NCI-H460 (cell line): Measurements from ENCODE around the gene WDR27. TPM values are rescaled to one million over a fixed set of nuclear protein-coding genes. Genes with fewer than 3 reads are reported as not detected.
"Not testable (repeated sequence)": the region's sequence is repeated elsewhere in the genome, so short reads cannot be mapped to it uniquely, and the experiment has no call there.

ENCODE experiments used
- DNase-seq: peaks from one replicate; pipeline ENCODE4 v3.0.0-alpha.2; 2016; ENCODE audit warnings: low read depth; ENCODE audit errors: extremely low read depth
- total RNA-seq: library from RNA; depleted of rRNA; stranded (reverse); fragments of >200 nt; shearing (Covaris generic); gene quantifications from 2 replicates; pipeline ENCODE4 v1.2.3, GENCODE V29; 2014

Gene WDR27
- total RNA-seq, 1 experiment from 2014 or later, result 24.0 TPM

DNA sequence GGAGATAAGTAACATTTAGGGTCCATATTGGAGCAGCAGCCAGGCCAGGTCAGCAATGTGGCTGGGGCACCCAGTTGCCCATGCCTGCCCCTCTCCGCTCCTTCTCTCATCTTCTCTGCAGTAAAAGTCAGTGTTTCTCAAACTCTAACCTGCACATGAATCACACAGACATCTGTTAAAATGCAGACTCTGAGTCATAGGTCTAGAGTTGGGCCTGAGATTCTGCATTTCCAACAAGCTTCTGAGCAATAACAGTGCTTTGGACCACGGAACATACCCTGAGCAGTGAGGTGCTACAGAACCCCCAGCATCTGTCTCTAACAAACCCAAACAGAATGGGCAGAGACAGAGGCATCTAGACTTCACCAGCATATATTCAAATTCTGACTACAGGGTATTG, 12.3 kb upstream of the WDR27 start:
- DNase-seq, result no peak

DNA sequence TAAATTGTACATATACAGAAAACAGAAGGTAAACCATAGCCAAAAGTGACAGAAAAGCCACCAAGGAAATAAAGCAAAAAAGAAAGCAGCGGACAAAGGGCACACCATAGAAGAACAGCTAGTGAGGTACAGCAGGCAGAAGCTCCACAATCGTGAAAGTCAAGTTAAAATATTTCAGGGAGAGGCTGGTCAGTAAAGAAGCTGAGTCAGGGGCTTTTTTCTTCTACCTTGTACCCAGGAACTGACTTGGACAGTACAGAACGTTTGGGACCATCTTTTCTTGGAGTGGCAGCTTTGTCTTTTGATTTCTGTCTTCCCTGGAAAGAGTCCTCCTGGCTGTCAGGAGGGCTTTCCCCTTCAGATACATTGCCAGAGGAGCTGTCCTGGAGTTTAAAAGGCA, 8.2 kb upstream of the WDR27 start:
- DNase-seq, result no peak

GRCh38 chr6:169709293-169709692, 7.5 kb upstream of the WDR27 start:
- DNase-seq, result no peak

GRCh38 chr6:169707772-169708171, 5.9 kb upstream of the WDR27 start:
- no peak for DNase-seq

DNA sequence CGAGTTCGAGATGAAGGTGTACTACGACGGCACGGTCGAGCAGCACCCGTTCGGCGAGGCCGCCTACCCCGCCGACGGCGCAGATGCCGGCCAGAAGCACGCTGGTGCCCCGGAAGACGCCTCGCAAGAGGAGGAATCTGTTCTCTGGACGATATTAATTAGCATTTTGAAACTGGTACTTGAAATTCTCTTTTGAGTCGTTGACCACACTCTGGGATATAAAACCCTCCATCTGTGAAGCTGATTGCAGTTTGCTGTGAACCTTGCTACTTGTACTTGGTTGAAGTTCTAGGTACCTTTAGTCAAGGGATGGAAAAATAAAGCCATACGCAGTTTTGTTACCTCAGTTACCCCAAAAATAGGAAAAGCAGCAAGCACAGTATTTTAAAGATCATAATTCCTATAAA, 1.0 kb upstream of the WDR27 start:
- DNase-seq, result no peak

DNA sequence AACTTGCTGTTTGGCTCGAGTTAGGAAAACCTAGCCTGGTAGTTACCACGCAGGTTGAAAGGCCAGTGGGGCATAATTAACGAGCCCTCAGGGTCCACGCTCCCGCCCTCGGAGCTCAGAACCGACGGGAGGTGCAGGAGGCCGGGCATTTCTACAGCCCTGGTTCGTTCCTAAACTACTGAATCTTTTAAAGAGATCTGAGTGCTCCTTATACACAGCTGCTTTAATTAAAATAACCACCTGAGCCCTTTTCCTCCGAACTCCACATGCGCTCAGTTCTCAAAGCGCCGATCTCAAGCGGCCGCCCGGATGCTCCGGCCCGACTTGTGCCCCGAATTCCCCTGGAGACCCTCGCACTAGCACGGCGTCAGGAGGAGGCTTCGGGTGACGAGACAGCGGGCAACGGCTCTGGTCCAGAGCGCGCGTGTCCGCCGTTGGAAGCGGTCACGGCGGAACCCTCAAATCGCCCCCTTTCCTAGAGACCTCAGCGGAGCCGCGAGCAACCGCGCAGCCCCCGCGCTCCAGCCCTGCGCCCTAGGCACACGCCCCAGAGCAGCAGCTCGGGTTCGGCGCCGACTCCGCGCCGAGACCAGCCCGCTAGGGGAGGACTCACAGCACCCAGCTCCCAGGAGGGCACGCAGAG, 397 bp downstream of the WDR27 start:
- DNase-seq, result no peak

- DNase-seq, result no peak
Observed at GRCh38 chr6:169700296-169700695, 1.5 kb downstream of the WDR27 start.

- not testable (repeated sequence) for DNase-seq
Observed at GRCh38 chr6:169697115-169697514, 4.7 kb downstream of the WDR27 start.

- no peak for DNase-seq
Observed at GRCh38 chr6:169695131-169695530, 6.7 kb downstream of the WDR27 start.

DNA sequence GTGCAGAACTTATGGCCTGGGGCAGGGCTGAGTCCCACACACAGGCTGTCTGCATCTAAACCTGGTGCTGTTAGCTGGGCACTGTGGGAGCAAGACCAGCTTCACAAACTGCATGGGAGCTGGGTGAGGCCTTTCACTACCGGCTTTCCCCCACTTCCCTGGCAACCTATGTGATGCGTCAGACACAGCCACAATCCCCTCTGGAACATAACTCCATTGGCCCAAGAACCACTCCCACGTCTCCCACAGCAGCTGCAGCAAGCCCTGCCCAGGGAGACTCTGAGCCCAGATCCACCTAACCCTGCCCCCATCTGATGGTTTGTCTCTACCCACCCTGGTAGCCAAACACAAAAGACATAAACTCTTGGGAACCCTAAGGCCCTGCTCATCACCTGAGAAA, 9.3 kb downstream of the WDR27 start:
- DNase-seq, result no peak

DNA sequence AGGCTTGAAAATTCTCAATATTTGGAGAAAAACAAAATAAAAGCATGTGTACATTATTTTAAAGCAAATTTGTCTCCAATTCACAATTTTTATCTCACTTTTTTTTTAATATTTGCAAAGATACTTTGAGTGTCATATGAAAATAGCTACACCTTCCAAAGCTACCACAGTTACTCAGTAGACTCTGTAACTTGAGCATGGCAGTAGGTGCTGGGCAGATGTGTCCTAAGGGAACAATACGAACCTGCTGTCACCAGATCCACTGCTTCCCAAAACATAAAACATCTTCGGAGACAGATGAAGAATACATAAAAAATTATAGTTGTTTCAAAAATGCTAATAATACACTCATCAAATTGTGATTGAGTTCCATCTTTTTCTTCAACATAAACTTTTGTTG, 10.6 kb downstream of the WDR27 start:
- DNase-seq, result no peak

DNA sequence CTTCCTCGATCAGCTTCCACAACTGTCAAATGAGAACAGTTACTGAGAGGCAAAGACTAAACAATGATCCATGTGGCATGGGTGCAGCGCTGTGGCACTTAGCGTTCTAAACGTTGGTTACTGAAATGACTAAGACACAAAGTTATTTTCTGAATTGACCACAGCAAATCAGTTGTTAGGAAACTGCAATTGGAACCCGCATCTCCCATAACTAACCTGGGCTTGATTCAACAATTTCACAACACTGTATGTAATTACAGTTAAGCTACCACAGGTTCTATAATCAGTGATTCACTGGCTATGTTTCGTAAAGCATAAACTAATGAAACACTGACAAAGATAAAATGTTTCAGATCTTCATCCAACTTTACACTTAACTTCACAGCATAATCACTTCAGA, 12.5 kb downstream of the WDR27 start:
- DNase-seq, result no peak

GRCh38 chr6:169685860-169686259, 16.0 kb downstream of the WDR27 start:
- no peak for DNase-seq

DNA sequence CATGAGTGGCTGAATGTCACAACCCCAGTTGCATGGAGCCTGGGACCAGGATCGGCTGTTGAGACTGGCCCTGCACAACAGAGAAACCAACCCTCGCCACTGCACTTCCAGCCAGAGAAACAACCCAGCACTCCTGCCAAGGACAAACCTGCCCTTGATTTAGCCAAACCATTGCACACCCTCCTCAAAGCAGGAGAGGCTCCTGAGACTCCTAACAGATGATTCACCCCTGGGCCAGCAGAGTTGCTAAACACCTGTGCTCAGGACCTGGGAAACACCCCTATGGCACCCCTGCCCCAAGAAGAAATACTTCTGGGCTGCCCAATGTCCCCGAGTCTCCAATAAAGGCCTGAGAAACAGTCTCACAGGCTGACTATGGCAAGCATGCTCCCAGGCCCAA, 17.8 kb downstream of the WDR27 start:
- no peak for DNase-seq

DNA sequence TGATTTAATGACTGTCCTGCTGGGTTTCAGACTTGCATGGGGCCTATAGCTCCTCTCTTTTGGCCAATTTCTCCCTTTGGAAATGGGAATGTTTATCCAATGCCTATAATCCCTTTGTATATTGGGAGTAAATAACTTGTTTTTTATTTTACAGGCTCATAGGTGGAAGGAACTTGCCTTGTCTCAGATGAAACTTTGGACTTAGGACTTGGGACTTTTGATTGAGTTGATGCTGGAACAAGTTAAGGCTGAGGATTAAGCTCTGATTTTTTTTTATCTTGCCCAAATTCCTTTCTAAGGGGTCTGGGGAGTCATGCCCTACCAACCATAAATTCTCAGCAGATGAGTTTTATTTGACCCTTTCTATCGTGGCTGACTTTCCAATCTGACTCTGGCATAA, 23.5 kb downstream of the WDR27 start:
- no peak for DNase-seq

- DNase-seq, result no peak
Observed at GRCh38 chr6:169677096-169677495, 24.7 kb downstream of the WDR27 start.

- no peak for DNase-seq
Observed at GRCh38 chr6:169675011-169675410, 26.8 kb downstream of the WDR27 start.

DNA sequence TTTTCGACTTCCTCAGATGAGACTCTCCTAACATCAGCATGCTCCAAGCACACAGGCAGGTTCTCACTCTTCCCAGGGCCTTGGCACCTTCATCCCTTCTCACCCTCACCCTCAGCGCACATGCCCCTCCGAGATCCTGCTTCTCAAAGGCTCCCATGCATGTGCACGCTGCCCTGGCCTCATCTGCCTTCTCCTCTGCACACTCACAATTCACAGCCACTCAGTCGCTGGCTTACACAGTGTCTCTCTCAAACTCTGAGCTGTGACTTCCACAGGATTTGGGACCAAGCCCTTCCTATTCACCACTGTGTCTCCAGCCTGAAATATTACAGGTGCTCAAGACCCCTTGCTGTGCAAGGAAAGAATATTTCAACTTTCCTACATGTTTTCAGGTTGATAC, 30.3 kb downstream of the WDR27 start:
- no peak for DNase-seq

DNA sequence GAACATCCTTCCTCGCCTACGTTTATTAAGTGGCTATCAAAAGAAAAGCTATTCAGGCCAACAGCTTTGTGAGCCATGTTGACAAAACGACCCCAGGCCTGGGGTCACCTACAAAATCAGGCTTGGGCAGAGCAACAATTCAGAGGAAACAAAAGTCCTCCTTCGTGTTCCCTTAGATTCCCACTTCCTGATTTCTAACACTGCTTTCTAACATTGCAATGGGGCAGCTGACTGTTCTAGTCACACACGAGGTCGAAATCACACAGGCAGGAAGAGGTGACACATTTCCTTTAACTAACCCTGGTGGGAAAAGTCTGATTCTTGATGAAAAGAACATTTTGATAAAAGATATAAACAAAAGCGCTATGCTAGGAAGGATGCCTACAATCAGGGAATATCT, 31.9 kb downstream of the WDR27 start:
- DNase-seq, result no peak

- DNase-seq, result no peak
Observed at GRCh38 chr6:169669147-169669546, 32.7 kb downstream of the WDR27 start.

DNA sequence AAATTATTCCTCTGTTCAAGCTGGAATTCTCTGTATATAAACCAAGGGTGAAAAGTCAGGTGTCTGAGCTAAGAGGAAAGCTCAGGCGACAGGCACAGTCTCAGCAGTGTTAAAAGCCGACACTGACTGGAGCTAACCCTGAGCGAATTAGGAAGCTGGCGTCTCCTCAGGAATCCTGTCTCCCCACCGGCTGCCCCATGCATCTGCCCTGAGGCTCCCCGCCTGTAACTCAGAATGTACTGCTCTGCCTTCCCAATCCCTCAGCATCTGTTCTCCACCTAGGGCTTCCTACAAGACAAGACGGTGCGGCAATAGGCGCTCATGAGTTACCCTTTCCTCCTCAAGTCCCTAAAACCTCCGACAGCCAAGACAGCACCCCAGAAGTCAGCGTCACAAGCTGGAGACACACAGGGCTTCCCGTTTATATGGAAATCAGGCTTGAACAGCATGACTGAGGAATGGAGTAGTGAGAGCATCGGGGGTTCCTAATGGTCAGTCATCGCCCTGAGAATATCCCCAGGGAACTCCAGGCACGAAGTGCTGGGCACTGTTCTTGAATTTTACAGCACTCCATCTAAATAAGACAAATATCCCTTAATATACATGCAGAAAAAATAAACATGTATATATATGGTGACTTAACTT, 33.5 kb downstream of the WDR27 start:
- DNase-seq, result no peak

- DNase-seq, result no peak
Observed at GRCh38 chr6:169667716-169668115, 34.1 kb downstream of the WDR27 start.

DNA sequence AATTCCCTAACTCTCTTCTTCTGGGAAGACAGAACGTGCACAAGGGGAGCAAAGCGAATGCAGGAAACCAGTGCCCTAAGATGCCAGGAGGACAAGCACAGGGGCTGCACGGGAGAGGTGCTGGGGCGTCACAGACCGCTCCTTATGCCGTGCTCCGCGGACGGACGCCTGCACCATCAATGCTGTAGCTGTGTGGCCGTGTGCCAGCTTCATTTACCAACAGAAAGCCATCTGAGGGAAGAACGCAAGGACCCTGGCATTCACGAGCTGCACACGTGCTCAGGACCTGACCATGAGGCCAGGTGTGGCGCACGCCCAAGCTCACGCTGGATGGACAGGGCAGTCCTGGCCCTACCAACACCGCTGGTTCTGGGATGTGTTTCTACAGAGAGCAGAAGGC, 35.4 kb downstream of the WDR27 start:
- DNase-seq, result no peak
